HepG2 (cell line): ENCODE results near the gene PTCH1.

Source experiments
- MTF2 ChIP-seq: sonication (generic); formaldehyde crosslinking; IDR thresholded peaks from 2 replicates; pipeline ENCODE4 v1.5.0; 2020; ENCODE audit warnings: missing genetic modification reagents, borderline replicate concordance
- NCOR1 ChIP-seq: fragments of 200-600 bp; sonication (generic); IDR thresholded peaks from 2 replicates; pipeline ENCODE4 v1.7.0; 2017; ENCODE audit warnings: antibody characterized with exemption, low read length, borderline replicate concordance
- TP53 ChIP-seq: sonication (generic); formaldehyde crosslinking; conservative IDR thresholded peaks from 2 replicates; pipeline ENCODE4 v1.4.0; 2020; ENCODE audit warnings: missing genetic modification reagents
- ZNF552 ChIP-seq: sonication (generic); formaldehyde crosslinking; IDR thresholded peaks from 2 replicates; pipeline ENCODE4 v1.9.0; 2022; ENCODE audit warnings: missing genetic modification reagents, mild to moderate bottlenecking, borderline replicate concordance
- TF ChIP-seq, protein P1 (sequence below): sonication (generic); formaldehyde crosslinking; IDR thresholded peaks from 2 replicates; pipeline ENCODE4 v1.5.0; 2020; ENCODE audit warnings: mild to moderate bottlenecking, missing genetic modification reagents, moderate library complexity
- TF ChIP-seq, protein P2 (sequence below): sonication (generic); formaldehyde crosslinking; IDR thresholded peaks from 2 replicates; pipeline ENCODE4 v1.4.0; 2020; ENCODE audit warnings: missing genetic modification reagents, mild to moderate bottlenecking, borderline replicate concordance

DNA sequence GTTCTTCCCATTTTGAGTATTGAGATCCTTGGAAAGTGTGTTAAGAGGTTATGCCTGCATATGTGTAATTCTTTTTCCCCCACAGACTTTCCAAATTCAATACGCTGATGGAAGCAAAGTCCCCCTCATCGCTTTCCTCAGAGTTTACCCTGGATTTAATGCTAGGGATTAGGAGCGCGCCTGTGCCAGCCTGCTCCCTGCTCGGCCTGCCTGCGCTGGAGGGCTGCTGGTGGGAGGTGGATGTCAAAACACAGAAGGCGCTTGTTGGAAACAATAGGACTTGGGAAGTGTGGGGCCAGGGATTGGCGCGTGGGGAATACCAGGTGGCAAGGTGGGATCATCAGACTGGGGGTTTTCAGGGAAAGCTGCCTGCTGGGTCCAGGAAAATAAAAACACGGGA, 39.8 kb upstream of the PTCH1 start:
- no peak for TF ChIP-seq ZNF552 (CRISPR knock-in tag)
- TF ChIP-seq, protein P1, sequence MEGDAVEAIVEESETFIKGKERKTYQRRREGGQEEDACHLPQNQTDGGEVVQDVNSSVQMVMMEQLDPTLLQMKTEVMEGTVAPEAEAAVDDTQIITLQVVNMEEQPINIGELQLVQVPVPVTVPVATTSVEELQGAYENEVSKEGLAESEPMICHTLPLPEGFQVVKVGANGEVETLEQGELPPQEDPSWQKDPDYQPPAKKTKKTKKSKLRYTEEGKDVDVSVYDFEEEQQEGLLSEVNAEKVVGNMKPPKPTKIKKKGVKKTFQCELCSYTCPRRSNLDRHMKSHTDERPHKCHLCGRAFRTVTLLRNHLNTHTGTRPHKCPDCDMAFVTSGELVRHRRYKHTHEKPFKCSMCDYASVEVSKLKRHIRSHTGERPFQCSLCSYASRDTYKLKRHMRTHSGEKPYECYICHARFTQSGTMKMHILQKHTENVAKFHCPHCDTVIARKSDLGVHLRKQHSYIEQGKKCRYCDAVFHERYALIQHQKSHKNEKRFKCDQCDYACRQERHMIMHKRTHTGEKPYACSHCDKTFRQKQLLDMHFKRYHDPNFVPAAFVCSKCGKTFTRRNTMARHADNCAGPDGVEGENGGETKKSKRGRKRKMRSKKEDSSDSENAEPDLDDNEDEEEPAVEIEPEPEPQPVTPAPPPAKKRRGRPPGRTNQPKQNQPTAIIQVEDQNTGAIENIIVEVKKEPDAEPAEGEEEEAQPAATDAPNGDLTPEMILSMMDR: no peak
- TF ChIP-seq, protein P2, sequence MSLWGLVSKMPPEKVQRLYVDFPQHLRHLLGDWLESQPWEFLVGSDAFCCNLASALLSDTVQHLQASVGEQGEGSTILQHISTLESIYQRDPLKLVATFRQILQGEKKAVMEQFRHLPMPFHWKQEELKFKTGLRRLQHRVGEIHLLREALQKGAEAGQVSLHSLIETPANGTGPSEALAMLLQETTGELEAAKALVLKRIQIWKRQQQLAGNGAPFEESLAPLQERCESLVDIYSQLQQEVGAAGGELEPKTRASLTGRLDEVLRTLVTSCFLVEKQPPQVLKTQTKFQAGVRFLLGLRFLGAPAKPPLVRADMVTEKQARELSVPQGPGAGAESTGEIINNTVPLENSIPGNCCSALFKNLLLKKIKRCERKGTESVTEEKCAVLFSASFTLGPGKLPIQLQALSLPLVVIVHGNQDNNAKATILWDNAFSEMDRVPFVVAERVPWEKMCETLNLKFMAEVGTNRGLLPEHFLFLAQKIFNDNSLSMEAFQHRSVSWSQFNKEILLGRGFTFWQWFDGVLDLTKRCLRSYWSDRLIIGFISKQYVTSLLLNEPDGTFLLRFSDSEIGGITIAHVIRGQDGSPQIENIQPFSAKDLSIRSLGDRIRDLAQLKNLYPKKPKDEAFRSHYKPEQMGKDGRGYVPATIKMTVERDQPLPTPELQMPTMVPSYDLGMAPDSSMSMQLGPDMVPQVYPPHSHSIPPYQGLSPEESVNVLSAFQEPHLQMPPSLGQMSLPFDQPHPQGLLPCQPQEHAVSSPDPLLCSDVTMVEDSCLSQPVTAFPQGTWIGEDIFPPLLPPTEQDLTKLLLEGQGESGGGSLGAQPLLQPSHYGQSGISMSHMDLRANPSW: no peak
- no peak for TF ChIP-seq TP53 (CRISPR knock-in tag)
- TF ChIP-seq MTF2: no peak
- TF ChIP-seq NCOR1: no peak
